Stimulated activated CD8-positive, alpha-beta memory T cell treated with anti-CD3 and anti-CD28 coated beads, Interleukin-12 subunit alpha, Interleukin-12 subunit beta, amount 100 ng/mL, for 24 hours (primary cell): ENCODE results near the gene HOXB3.

Experiments used
- DNase-seq: peaks from one replicate; pipeline ENCODE4 v3.0.0-alpha.2; 2020; ENCODE audit errors: extremely low read depth

Gene HOXB3

DNA sequence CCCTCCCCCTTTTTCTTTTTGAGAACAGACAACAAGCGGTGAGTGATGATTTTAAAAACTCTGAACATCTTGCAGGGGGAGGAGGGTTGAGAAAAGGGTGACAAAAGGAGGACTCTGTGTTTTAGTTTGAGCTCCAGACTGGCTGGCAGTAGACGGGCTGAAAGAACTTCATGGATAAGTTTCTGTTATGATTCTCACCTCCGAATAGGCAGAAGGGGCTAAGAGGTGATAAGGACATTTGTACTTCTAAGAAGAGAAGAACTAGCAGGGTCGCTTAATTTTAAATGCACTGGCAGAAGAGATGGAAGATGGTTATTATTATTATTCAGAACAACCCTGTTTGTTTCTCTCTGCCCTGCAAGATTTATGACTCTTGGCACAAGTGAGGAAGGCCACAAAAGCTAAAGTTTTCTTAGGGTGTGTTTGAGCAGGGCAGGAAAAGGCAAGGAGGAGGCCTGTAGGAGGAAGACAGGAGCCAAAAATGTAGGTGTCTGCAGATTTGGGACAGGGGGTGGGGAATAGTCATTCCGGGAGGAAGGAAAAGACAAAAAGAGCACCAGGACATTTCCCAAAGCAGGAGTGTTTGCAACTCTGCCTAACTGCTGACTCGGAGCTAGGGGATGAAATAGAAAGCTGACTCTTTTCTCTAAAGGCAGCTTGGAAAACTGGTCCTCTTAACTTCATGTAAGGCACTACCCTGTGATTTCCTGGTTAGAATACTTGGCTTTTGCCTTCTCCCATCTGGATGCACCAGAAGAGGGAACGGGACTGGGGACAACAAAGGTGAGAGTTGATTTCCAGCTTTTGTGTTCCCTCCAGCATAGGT lies 33.3 kb downstream of the HOXB3 start:
- no peak for DNase-seq

DNA sequence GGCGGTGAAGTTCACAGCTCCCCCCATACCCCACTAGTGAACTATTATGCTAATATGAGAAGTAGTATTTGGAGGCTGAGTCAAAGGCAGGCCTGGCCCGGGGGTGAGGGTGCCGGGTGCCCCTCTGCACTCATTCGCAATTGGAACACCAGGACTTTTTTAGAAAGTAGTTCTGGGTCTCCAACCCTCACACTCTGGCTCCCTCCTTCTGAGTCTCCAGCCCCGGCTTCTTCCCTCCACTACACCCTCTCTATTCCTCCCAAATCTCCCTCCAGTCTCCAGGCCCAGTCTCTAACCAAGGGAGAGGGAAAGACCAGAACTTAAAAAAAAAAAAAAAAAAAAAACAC lies 33.8 kb downstream of the HOXB3 start:
- DNase-seq: no peak

DNA sequence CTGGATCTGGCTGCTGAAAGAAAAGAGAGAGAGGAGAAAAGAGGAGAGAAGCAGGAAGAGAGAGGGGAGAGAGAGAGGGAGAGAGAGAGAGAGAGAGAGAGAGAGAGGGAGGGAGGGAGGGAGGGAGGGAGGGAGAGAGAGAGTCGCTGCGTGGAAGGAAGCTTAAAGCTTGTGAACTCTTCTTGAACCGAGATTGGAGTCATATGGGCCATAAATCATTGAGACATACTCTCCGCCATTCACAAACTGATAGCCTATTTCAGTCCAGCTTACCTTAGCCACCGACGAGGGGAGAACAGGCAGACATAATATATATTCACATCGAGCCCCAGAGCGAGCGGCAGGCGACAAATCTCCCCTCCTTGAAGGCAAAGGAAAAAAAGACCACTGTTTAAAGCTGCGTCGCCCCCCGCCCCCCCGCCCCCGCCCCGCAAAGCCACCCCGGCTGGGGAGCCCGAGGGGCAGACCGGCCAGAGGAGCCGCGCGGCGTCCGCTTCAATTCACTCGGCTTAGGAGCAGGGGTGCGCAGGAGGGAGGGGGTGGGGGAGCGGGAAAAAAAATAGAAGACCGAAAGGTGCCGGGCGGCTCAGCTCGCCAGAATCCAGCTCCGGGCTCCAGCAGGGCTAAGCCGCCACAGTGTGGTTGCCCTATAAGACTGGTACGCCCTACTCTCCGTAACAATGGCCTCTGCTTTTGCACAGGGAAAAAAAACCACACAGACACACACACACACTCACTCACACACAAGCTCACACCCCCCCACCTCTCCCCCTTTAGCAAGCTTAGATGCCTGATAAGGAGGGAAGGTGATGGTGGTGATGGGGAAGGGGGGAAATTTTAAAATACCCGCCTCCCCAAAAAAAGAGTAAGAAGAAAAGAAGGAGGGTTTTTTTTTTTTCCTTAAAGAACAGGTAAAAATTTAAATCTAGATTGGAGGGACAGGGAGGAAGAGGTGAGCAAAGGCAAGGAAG lies 34.5 kb downstream of the HOXB3 start:
- no peak for DNase-seq

DNA sequence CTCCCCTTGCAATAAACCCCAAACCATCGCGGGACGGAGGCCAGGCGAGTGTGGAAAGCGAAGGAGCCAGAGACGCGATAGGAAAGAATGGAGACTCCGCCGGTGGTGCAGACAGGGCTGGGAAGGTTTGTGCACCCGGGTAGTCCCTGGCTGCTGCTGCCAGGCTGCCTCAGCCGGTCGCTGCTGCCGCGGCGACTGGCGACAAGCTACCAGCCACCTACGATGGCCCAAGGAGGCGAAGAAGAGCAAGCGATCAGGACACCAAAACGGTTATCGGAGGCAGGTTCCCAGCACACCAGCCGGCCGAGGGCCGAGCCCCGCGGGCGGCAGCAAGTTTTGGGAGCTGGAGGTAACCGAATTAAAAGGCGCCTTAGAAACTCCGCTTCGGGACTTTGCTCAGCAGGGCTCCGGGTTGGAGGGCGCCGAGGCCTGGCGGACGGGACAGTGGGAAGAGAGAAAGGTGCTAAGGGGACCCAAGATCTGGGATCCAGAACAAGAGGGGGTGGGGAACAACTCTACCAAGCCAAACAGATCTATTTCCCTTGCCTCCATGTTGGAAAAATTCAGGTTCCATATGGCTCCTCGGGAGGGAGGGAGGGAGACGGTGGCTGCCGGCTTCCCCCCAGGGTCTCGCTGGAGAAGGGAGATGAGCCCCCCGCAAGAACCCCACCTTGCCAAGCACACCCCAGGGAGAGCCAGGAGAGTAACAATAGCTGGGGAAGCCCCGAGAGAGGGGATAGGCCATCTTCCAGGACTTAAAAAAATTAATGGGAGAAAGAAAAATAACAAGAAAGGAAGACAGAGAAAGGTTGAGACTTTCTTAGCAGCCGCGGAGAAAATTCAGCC lies 35.4 kb downstream of the HOXB3 start:
- no peak for DNase-seq

DNA sequence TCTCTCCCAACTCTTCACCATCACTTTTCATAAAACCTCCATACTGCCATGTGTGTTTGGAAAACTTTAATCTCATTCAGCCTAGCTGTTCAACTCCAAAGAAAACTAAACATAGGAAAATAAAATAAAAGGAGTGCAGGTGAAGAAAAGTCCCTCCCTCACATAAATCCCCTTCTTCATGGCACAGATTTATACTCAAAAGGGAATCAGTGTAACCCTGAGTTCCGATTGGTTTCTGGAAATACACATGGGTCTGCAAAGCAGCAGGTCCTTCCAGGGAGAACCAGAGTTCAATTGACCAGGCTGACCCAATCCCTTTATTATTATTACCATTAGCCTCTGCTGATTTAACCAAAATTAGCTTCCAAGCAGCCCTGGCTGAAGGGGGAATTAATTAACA lies 36.2 kb downstream of the HOXB3 start:
- DNase-seq: no peak

DNA sequence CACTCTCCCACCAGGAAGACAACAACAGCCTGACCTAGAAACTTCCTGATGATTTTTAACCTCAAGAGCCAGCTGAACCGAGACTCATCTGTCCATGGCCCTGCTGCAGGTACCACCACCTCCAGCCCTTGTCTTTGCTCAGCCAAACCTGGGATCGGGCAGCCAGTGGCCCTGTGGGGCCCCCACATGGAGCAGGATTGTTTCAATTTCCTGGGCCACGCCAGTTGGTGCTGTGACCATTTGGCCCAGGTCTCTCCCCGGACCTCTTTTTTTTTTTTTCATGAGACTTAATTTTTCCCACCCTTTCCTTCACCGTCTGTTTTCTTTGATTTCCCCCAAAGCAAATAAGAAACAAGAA lies 36.9 kb downstream of the HOXB3 start:
- DNase-seq: no peak

DNA sequence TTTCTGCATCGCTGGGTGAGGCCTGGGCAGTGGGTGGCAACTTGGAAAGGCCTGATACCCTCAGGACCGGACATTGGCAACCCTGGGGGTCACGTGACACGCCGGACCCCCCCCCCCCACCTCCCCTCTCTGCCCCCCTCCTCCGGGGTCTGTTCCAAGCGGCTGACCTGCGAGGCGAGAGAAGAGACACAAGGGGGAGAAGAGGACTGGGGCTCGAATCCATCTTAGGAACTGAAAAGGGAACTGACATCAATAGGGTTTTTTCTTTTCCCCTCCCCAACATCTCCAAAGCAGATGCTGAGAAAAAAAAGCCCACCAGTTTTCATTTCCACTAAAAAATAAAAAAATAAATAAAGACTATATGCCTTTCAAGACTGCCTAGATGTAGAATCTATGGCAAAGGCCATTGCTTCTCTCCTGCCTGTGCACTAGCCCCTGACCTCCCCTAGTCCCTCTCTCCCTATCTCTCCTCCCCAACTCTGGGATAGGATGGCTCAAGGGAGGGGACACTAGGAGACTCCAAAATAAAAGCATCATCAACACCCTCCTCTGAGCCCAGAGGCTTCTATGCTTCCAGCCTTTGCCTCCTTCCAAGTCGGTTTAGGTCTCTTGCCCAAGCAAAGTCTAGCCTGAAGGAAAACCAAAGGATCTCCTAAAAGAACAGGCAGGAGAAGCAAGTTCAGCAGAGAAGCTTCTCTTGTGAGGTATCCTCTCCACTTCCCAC lies 37.4 kb downstream of the HOXB3 start:
- DNase-seq: no peak

DNA sequence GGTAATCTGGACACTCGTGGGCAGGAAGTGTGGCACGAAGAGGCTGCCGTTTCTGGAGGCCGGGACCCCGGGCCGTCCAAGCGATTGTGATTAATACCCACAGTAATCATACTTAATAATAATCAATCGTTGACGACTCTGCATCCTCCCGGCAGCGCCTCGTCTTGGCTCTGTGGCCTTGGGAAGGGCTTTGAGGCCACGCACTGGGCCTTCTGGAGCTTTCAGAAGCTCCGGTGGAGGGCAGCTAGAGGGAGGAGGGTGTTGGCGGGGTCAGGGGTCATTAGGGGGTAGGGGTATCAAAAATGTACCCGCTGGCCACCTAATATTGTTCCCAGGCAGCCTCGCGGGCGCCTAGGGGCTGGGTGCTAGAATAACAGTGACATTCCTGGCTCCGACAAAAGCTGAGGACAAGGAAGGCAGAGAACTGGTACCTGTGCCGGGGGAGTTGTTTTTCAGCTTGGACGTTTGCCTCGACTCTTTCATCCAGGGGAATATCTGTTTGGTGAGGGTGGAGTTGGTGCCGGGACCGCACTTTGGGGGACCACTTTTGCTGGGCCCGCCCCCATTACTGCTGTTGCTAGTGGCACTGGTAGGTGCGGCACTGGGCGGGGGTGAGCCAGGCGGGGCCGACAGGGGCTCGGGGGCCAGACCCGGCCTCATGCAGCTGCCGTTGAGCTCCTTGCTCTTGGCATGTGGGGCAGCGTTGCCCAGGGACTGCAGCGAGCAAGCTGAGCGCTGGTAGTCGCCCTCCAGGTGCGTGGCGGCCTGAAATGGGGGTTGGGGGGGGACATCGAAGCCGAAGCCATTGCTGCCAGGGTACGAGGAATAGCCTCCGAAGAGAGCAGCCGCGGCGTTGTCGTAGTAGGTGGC lies 38.2 kb downstream of the HOXB3 start:
- no peak for DNase-seq

DNA sequence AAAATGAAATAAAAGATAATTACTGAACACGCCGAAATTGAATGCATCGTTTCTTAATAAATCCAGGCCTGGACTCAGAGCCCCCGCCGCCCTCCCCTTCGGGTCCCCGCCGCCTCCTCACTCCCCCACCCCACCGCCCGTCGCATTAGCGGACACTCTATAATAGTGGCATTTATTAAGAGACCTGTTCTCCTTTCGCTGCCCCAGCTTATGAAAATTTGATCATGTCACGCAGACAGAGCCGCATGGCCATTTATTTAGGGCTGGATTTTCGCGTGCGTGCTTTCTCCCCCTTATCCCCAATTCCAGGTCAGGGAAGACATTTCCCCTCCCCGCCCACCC lies 38.9 kb downstream of the HOXB3 start:
- no peak for DNase-seq

DNA sequence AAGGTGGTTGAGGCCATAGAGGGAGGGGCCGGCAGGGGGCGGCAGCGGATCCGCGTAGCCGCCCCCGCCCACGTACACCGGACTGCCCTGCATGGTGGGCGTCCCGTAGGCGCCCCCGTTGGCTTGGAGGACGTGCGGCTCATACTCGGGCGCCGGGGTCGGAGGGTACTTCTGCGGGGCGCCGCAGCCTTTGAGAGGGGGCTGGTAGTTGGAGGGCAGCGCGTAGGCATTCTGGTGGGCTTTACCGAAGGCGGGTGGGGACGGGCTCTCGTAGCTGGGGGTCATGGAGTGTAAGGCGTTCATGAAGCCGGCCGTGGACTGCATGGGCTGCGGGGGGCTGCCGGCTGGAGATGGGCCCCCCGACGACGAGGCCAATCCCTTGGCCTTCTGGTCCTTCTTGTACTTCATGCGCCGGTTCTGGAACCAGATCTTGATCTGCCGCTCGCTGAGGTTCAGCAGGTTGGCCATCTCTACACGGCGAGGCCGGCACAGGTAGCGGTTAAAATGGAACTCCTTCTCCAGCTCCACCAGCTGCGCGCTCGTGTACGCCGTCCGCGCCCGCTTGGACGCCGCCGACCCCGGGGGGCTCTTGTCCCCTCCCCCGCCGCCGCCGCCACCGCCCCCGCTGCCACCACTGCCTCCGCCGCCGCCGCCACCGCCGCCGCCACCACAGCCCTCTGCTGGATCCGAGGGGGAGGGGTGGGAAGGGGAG lies 39.4 kb downstream of the HOXB3 start:
- no peak for DNase-seq

DNA sequence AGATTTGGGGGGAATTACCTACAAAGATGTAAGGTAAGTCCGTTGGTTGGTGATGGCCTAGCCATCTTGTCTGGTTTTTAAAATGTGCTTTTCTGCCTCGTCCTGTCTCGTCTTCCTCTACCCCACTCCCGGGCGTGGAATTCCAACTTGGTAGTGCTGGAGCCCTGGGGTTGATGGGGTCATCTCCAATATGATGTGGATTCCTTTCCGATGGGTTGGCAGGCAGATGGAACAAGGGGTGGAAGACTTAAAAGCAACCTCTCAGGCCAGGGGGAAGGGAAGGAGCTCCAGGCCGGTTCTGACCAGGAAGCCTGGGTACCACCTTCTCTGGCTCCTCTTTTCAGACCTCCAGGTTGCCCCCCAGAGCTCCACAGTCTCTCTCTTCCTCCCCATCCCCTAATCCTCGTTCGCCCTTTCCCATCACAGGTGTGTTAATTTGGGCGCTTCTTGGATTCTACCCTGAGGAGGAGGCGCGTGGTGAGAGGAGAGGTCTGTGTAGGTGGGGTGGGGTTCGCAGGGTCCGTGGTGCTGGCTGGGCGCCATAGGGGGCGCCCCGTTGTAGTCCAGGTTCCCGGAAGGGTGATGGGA lies 40.0 kb downstream of the HOXB3 start:
- no peak for DNase-seq

DNA sequence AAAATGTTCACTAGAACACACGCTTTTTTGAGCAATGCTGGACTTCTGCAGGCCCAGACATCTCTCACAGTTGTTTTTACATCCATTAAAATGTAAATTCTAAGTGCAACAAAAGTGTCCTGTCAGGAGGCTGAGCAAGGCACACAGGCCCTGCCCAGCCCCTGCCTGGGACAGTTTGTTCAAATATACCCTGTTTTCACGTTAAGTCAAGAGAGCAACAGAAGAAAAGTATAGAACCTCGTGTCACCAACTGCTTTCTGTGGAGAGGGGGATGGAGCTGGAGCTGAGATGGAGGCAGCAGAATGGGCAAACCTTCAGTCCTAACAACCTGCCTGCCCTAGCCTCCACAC lies 40.8 kb downstream of the HOXB3 start:
- DNase-seq: no peak

DNA sequence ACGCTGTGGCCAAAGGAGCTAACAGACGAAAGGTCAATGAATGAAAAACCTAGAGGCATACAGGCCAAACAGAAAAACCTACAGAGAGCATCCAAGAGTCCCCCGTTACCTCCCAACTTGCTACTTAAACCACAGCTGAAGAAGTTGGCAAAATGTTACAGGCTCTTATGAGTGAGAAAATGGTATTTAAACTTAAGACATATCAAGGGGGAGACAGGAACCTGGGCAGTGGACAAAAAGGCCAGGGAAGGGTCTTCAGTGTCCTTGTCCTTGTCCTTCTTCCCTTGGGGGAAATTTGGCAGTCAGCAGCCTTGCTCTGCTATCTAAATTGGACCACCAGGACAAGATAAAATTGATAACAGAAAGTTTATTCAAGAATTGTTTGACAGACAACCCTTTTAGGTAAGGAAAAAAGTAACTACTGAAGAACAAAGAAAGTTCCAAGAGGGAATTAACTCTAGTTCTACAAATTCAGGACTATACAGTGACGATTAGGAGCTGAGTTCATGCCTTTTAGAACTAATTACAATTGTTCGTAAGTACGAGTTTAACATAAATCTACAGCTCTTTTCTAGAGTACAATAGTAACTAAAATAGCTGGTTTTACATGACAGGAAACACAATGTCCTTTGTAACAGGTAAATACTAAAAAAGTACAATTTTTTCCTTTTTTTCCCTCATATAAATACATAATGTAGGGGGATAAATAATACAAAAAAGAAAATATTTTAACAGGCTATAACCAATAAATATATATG lies 41.3 kb downstream of the HOXB3 start:
- DNase-seq: no peak

DNA sequence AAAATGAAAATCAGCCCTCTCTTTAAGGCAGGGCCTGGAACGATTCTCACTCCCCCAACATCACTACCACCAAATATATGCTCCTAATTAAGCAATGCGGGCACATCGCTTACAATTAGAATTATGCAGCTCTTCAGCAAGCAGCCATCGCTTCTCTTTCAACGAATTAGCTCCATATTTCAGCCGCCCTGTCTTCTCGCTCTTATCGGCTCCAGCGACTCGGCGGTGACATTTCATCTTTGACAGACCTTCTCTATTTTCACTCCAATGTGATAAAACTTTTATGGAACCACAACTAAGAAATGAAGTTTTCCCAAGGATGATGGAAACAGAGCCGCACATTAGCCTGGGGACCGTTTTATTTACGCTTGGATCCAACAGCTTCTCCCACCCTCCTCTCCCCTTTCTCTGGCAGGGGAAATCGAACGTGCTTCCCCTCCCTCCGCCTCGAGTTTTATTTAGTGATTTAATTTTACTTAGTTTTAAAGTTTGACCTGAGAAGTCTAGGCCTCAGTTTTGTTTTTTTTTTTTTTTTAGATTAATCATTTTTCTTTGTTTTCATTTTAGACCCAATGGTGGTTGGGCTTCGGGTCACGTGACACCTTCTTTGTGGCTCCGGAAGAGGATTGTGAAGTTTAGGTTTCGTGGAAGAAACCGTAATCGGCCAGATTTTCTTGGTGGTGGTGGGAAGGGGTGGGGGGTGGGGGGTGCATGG lies 42.1 kb downstream of the HOXB3 start:
- no peak for DNase-seq

DNA sequence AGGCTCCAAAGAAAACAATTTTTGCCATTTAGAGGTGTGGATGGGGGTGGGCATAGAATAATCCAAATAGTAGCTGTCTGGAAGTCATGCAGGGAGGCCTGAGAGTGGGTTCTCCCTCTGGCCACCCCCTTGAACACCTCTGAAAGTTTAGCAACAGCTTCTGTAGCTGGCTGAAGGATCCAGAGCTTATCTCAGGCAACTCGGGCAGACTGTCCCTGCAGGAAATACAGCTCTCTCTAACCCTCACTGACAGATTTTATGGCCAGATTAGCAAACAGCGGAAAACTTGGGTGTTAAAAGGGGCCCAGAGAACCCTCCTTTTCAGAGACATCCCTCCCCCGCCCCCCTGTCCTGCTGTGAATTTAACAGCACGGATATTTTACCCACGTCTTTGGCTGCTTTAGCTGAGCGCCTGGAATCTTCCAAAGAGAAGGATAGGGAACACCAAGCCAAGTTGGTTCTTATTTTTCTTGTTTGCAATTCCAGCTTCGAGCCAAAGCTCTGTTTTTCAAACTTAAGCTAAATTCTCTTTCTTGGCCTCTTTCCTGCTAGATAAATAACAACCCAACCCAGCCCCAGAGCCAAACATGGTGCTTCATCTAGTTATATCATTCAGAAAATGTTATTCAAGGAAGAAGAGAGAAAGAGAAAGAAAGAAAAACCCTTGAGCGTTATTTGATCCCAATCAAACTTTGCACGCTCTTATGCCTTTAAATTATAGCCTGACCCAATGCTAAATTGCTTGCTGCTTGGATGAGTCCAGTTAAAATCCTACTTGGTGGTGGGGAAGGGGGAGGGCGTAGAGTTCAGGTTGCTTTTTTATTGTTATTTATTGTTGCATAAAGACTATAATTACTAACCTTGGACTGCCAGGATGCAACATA lies 42.9 kb downstream of the HOXB3 start:
- no peak for DNase-seq

DNA sequence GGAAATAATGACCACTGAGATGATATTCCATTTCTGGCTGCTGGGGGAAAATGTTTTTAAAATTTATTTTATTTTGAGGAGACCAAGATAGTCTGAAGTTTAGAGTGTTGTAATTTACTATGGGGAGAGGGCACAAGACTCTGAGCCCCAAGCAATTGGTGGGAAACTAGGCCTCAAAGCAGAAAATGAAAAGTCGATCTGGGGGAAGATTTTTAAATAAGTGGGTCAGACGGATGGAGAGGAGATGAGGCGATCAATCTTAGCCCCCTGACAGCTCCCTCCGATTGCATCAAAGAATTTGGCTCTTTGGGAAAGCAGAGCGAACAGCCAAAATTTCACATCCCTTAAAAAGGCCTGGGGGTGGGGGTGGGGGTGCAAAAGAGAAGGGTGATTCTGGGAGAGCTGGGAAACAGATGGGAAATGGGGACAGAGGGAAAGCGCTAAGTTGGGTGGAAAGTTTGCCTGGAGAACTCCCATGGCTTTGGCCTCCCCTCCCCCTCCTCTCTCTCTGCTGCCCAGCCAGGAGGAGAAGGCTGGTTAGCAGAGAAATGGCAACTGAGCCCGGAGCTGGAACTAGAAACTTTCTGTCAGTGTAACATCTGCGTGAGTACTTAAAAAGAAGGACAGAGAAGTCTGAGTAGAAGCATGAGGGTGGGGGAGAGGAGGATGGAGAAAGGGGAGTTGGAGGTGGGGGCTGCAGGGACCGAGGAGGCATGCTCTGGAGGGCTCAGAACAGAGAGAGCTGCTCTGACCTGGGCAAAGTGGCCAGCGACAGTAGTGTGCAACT lies 43.7 kb downstream of the HOXB3 start:
- DNase-seq: no peak
